Measurements from ENCODE around the gene MAIP1.
"Not testable (repeated sequence)": the region's sequence is repeated elsewhere in the genome, so short reads cannot be mapped to it uniquely, and the experiment has no call there.

Gene MAIP1

GRCh38 chr2:199955339-199956061, at the start of gene MAIP1, which contains the start of gene TYW5:
MAIP1 (plus strand) TSS chr2:199955582; CDS start chr2:199955799, 217 bp downstream.
TYW5 (minus strand) TSS chr2:199955491; CDS start chr2:199955470, 21 bp downstream.
- DNase-seq, result peak; percentile 88

- no peak for DNase-seq
Measured at GRCh38 chr2:199907008-199907714, 48.2 kb upstream of the MAIP1 start.

- no peak for DNase-seq
Measured at GRCh38 chr2:199910338-199911051, 44.9 kb upstream of the MAIP1 start.

- peak; percentile 98 for DNase-seq
Measured at GRCh38 chr2:199911052-199911876, 44.1 kb upstream of the MAIP1 start, which contains the start of gene C2orf69. C2orf69 (plus strand) TSS chr2:199911293; CDS start chr2:199911439, 146 bp downstream.

- DNase-seq, result no peak
Measured at GRCh38 chr2:199911877-199912161, 43.6 kb upstream of the MAIP1 start.

- not testable (repeated sequence) for DNase-seq
Measured at GRCh38 chr2:199912553-199913114, 42.7 kb upstream of the MAIP1 start.

GRCh38 chr2:199914372-199914958, 40.9 kb upstream of the MAIP1 start:
- no peak for DNase-seq

GRCh38 chr2:199916980-199917379, 38.4 kb upstream of the MAIP1 start:
- DNase-seq, result no peak

- no peak for DNase-seq
Measured at GRCh38 chr2:199922856-199923255, 32.5 kb upstream of the MAIP1 start.

- no peak for DNase-seq
Measured at GRCh38 chr2:199923924-199924323, 31.5 kb upstream of the MAIP1 start.

GRCh38 chr2:199926806-199927205, 28.6 kb upstream of the MAIP1 start:
- no peak for DNase-seq

GRCh38 chr2:199928226-199928625, 27.2 kb upstream of the MAIP1 start:
- DNase-seq, result no peak

- DNase-seq, result no peak
Measured at GRCh38 chr2:199928626-199929025, 26.8 kb upstream of the MAIP1 start.

GRCh38 chr2:199929262-199929661, 26.1 kb upstream of the MAIP1 start:
- DNase-seq, result no peak

GRCh38 chr2:199932312-199932855, 23.0 kb upstream of the MAIP1 start:
- peak; percentile 46 for DNase-seq

- DNase-seq, result no peak
Measured at GRCh38 chr2:199933466-199933865, 21.9 kb upstream of the MAIP1 start.

- no peak for DNase-seq
Measured at GRCh38 chr2:199936554-199936953, 18.8 kb upstream of the MAIP1 start.

- DNase-seq, result no peak
Measured at GRCh38 chr2:199940373-199940772, 15.0 kb upstream of the MAIP1 start.

- DNase-seq, result no peak
Measured at GRCh38 chr2:199943373-199943772, 12.0 kb upstream of the MAIP1 start.

GRCh38 chr2:199946196-199946595, 9.2 kb upstream of the MAIP1 start:
- DNase-seq, result no peak

GRCh38 chr2:199946836-199947235, 8.5 kb upstream of the MAIP1 start:
- no peak for DNase-seq

GRCh38 chr2:199950396-199950795, 5.0 kb upstream of the MAIP1 start:
- DNase-seq, result no peak
